Dedifferentiated amniotic fluid mesenchymal stem cell (primary cell): ENCODE data around the gene RANBP1.
A peak's percentile ranks its signal among the peaks of the same experiment; 100 is the strongest.

Source experiments
- DNase-seq: peaks from one replicate; pipeline ENCODE4 v3.0.0-alpha.2; 2016; ENCODE audit errors: extremely low spot score

Gene RANBP1

DNA sequence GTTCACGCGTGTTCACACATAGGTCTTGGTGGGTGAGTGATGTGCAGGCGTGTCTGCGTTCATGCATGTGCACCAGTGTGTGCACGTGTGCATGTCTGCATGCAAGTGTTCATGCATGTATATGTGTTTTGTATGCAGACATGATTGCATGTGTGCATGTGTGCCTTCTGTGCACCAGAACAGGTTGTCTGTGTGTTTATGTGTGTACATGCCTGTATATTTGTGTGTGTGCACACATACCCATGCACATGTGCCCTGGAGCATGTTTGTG is 20.6 kb downstream of the RANBP1 start:
- no peak for DNase-seq

- DNase-seq = no peak
These were observed 21.2 kb downstream of the RANBP1 start for GRCh38 chr22:20137113-20137512.

DNA sequence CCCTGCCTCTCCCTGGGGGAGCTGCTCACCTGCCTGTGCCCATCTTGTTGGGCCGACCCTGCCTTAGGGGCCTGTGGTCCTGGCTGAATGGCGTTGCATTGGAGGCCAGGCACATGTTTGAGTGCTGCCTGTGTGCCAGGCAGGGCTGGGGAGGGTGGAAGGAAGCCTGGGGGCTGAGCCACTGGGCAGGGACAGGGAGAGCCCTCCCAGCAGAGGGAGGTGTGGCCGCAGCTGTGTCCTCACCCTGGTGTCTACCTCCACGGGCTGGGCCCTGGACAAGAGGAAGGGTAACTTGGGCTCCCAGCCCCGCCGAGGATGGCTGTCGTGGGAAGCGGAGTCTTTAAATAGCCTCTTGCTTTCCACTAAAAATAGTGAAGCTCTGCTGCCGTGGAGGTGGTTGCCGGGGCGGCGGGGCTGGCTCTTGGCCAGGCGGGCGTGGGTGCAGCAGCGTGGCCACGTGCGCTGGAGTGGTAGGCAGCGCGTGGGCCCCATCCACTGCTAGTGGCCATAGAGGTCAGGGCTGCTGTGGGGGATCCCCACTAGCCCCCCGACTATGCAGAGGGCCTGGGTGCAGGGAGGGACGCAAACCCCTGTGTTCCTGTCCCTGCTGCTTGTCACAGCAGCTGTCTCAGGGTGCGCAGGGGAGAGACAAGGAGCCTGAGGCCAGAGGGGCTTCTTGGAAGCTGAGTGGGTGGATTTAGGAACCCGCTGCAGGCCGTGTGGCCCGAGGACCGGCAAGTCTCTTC is 21.9 kb downstream of the RANBP1 start:
- no peak for DNase-seq

- no peak for DNase-seq
These were observed 22.5 kb downstream of the RANBP1 start for GRCh38 chr22:20138417-20138738.

- DNase-seq = no peak
These were observed 23.0 kb downstream of the RANBP1 start for GRCh38 chr22:20138868-20139267.

DNA sequence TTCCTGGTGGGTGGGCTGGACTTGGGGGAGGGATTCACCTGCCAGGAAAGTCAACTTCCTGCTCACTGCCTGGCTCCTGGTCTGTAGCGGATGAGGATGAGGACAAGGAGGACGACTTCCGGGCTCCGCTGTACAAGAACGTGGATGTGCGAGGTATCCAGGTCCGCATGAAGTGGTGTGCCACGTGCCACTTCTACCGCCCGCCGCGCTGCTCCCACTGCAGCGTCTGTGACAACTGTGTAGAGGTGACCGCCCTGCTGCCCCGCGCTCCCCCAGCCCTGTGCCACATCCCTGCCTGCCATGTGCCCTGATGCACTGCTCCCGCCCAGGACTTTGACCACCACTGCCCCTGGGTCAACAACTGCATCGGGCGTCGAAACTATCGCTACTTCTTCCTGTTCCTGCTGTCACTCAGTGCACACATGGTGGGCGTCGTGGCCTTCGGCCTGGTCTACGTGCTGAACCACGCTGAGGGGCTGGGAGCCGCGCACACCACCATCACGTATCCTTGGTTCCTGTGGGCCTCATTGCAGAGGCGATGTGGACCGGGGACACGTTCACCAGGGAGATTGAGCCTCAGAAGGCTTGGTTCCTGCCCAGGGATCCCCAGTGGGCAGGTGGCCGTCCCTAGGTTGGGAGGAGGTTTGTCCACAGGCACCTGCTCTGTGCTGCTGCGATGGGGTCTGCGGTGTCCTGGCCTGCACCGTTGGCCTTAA is 23.6 kb downstream of the RANBP1 start:
- DNase-seq = no peak

DNA sequence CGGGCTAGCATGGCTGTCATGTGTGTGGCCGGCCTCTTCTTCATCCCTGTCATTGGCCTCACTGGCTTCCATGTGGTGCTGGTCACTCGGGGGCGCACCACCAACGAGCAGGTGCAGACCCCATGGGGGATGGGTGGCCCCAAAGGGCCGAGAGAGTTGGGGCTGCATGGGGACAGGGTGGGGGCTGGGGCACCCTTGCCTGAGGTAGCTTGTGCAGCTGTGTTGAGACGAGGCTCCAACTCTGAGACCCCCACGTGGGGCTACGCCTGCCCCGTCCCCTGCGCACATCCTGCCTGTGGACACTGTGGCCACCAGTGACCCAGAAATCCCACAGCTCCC is 24.2 kb downstream of the RANBP1 start:
- no peak for DNase-seq

DNA sequence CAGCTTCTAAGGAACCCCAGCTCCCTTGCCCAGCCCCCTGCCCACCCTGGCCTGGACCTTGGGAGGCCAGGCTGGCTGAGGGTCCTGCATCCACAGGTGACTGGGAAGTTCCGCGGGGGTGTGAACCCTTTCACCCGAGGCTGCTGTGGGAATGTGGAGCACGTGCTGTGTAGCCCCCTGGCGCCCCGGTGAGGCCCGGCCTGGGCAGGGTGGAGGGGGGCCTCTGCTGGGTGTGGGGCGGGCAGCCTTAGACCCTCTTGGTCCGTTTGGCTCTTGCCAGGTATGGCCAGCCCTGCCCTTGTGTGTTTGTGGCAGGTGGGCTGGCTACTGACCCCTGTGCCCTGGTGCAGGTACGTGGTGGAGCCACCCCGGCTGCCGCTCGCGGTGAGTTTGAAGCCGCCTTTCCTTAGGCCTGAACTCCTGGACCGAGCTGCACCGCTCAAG is 24.6 kb downstream of the RANBP1 start:
- no peak for DNase-seq

- DNase-seq = peak; percentile 53
These were observed 25.5 kb downstream of the RANBP1 start for GRCh38 chr22:20141186-20142077.

DNA sequence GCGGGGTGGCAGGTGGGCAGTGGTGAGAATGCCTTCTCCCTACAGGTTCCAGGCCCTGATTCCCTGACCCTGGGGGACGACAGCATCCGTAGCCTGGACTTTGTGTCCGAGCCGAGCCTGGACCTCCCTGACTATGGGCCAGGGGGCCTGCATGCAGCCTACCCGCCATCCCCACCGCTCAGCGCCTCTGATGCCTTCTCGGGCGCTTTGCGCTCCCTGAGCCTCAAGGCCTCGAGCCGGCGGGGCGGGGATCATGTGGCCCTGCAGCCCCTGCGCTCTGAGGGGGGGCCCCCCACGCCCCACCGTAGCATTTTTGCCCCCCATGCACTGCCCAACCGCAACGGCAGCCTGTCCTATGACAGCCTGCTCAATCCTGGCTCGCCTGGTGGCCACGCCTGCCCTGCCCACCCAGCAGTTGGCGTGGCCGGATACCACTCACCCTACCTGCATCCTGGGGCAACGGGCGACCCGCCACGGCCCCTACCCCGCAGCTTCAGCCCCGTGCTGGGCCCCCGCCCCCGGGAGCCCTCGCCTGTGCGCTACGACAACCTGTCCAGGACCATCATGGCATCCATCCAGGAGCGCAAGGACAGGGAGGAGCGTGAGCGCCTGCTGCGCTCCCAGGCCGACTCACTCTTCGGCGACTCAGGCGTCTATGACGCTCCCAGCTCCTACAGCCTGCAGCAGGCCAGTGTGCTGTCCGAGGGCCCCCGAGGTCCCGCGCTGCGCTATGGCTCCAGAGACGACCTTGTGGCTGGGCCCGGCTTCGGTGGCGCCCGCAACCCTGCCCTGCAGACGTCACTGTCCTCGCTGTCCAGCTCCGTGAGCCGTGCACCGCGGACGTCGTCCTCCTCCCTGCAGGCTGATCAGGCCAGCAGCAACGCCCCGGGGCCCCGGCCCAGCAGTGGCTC is 27.1 kb downstream of the RANBP1 start:
- no peak for DNase-seq

GRCh38 chr22:20143883-20144665 is 28.2 kb downstream of the RANBP1 start:
- no peak for DNase-seq

DNA sequence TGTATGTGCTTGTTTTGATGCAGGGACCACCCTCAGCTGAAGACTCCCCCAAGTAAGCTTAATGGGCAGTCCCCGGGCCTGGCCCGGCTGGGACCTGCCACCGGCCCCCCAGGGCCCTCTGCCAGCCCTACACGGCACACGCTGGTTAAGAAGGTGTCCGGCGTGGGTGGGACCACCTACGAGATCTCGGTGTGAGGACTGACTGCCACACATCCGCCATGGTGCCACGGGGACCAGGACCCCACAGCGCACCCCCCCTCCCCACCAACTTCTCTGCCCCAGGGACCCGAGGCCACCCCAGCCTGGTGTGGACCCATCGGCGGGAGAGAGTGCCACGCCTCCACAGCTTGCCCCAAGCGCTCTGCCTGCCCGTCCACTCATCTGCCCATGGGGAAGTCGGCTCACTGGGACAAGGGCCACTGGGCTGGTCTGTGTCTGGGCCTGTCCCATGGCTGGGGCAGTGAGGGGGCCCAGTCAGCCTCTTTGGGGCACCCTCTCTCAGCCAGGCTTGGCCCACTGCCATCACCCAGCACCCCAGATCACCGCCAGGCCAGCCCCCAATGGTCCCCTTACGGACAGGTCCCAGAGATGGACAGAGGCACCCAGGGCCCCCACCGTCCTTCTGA is 29.4 kb downstream of the RANBP1 start:
- no peak for DNase-seq

DNA sequence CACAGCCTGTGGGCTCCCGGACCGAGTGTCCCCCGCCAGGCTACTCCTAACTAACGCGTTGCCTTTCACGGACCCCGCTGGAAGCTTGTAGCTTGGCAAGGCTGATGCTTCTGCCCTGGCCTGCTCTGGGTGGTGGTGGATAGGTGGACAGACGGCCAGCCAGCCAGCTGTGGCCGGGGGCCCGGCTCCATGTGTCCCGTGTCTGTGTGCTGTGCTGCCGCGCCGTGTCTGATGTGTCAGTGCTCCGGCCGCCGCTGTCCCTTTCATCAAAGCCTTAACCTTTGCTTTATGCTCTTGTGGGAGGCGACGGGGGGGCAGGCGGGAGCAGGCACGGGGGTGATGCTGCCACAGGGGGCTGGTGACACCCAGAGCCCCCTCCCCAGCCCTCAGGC is 29.9 kb downstream of the RANBP1 start:
- DNase-seq = no peak

DNA sequence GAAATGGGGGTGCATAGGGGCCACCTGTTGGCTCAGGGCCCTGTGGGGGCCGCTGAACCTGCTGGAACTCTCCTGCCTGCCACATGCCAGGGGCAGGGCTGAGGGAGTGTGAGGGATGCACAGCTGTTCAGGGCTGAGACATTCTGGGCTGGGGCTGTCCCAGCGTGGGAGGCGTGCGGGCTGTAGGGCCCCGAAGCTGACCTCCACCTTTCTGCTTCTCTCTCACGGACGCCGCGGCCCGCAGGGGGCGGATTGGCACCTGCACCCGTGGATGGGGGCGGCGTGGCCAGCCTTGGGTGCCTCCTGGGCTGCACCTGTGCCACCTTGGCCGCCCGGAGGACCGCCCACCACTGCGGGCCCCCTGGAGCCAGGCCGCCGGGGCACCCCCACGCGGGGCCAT is 30.9 kb downstream of the RANBP1 start:
- no peak for DNase-seq

GRCh38 chr22:20147237-20147988 is 31.5 kb downstream of the RANBP1 start:
- no peak for DNase-seq

DNA sequence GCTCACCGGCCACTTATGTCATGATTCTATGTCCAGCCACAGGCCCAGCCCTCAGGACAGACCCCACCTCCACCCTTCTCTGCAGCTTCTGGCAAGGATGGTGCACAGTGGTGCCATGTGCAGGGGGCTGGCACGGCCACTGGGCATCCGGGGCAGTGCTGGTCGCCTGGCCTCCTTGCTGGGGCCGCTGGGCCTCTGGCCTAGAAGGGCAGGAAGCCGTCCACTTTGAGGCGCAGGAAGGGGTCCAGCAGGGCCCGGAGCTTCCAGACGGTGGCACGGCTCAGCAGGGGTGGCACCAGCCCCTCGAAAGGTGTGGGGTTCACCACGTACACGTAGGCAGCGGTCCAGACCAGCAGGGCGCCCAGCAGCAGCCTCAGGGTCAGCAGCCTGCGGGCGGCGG is 32.5 kb downstream of the RANBP1 start:
- no peak for DNase-seq

- no peak for DNase-seq
These were observed 33.6 kb downstream of the RANBP1 start for GRCh38 chr22:20149257-20150250.

DNA sequence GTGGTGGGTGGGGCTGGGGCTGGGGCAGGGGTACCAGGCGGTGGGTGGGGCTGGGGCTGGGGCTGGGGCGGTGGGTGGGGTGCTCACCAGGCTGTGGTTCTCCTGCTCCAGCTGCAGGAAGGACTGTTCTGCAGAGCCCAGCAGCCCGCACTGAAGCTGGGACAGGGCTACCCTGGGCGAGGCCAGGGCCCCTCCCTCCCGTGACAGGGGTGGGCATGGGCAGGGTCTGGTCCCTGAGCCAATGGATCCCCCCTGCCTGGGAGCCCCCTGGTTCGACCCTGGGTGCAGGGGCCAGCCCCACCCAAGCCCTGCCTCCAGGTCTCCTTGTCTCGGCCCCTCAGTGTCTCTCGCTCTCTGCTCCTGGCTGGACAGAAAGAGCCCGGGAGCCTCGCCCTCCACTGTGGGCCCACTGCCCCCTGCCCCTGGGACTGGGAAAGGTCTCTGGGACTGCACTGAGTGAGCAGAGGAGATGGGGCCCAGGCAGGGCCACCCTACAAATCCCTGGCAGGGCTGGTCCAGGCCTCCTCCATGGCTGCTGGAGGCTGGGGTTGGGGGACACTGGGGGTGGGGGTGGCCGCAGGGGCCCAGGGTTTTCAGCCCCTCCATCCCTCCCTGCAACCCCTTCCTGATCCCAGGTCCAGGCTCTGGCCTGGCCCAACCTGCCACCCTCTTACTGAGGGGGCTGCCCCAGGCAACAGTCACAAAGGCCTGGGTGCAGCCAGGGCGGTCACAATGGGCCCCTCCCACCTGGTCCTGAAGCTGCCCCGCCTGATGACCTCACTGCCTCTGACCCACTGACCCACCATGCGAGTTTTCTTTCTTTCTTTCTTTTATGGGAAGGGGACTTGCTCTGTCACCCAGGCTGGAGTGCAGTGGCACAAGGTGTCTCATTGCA is 34.7 kb downstream of the RANBP1 start, which contains the start of gene CCDC188:
TSS of gene CCDC188 (minus strand) at position 675 of the 895 bp plus-strand sequence. CDS start at position 606, 69 bp downstream.
- DNase-seq = no peak
